ENCODE results near the gene TMEM270. TPM values are rescaled to one million over a fixed set of nuclear protein-coding genes. Genes with fewer than 3 reads are reported as not detected.
"Not testable (repeated sequence)": the region's sequence is repeated elsewhere in the genome, so short reads cannot be mapped to it uniquely, and the experiment has no call there.

TMEM270 gene
- total and polyA plus RNA-seq, 7 donors, result 0.39 TPM; not detected in 6

- H3K27ac ChIP-seq, result peak overlapping the region in 1 of 4 donors; percentile 44
- H3K36me3 ChIP-seq, result no peaks in the 10 kb centered on the region
- H3K4me3 ChIP-seq, result peak overlapping the region in 1 of 4 donors; percentile 22
- WGBS, 2 donors, result 14 to 59% methylated on average over 16 of the region's 16 CpGs
- H3K27me3 ChIP-seq, result peaks cover 0 to 11% (median 0%) of the 10 kb centered on the region in 3 donors
- DNase-seq, result no peak
- intact Hi-C loops (cut with DNase I), result no loop called here
- H3K9me3 ChIP-seq, result no peaks in the 10 kb centered on the region
- TF ChIP-seq EP300 (IDR thresholded peaks at IDR 0.05) (no peak), POLR2A (IDR thresholded peaks at IDR 0.05) (peak in 1 of 2 donors; percentile 62), CTCF (IDR thresholded peaks at IDR 0.05) (no peak), POLR2AphosphoS5 (IDR thresholded peaks at IDR 0.05) (peak in 1 of 4 donors; percentile 36)
- H3K4me1 ChIP-seq, result peaks cover 0 to 13% (median 13%) of the 10 kb centered on the region in 4 donors
Observed at GRCh38 chr7:73831834-73832651, 28.9 kb upstream of the TMEM270 start.

- Histone ChIP-seq H3K36me3 (no peaks in the 10 kb centered on the region), H3K27ac (no peak overlapping the region), H3K9me3 (no peaks in the 10 kb centered on the region), H3K4me1 (peaks cover 0 to 8% (median 7%) of the 10 kb centered on the region in 4 donors), H3K4me3 (no peak overlapping the region), H3K27me3 (peaks cover 0 to 11% (median 0%) of the 10 kb centered on the region in 3 donors)
- intact Hi-C loops (cut with DNase I), result no loop called here
- no peak for DNase-seq
- no peak for TF ChIP-seq EP300 (IDR thresholded peaks at IDR 0.05)
- TF ChIP-seq POLR2AphosphoS5 (IDR thresholded peaks at IDR 0.05), result no peak
- no peak for TF ChIP-seq CTCF (IDR thresholded peaks at IDR 0.05)
- TF ChIP-seq POLR2A (IDR thresholded peaks at IDR 0.05), result no peak
- WGBS, 2 donors, result 13 to 68% methylated on average over 13 of the region's 13 CpGs
Observed at GRCh38 chr7:73832806-73833205, 28.2 kb upstream of the TMEM270 start.

GRCh38 chr7:73833251-73833919 is 27.6 kb upstream of the TMEM270 start:
- intact Hi-C loops (cut with DNase I), result no loop called here
- WGBS, 2 donors, result 18 to 55% methylated on average over 13 of the region's 13 CpGs

GRCh38 chr7:73834626-73835191 is 26.2 kb upstream of the TMEM270 start:
- intact Hi-C loops (cut with DNase I), result no loop called here

More at GRCh38 chr7:73833251-73833919, 27.6 kb upstream of the TMEM270 start:
- Histone ChIP-seq H3K4me3 (no peak overlapping the region), H3K9me3 (no peaks in the 10 kb centered on the region), H3K36me3 (no peaks in the 10 kb centered on the region), H3K27me3 (peaks cover 0 to 11% (median 0%) of the 10 kb centered on the region in 3 donors), H3K4me1 (peaks cover 0 to 2% (median under 1%) of the 10 kb centered on the region in 4 donors), H3K27ac (no peak overlapping the region)
- no peak for TF ChIP-seq EP300 (IDR thresholded peaks at IDR 0.05)
- TF ChIP-seq CTCF (IDR thresholded peaks at IDR 0.05), result no peak
- TF ChIP-seq POLR2AphosphoS5 (IDR thresholded peaks at IDR 0.05), result no peak
- TF ChIP-seq POLR2A (IDR thresholded peaks at IDR 0.05), result peak in 1 of 2 donors; percentile 13
- DNase-seq, result no peak

GRCh38 chr7:73837167-73837566 is 23.8 kb upstream of the TMEM270 start:
- H3K4me1 ChIP-seq, result peaks cover 0 to 11% (median 9%) of the 10 kb centered on the region in 4 donors
- H3K9me3 ChIP-seq; intact Hi-C loops (cut with DNase I); DNase-seq; H3K36me3 ChIP-seq; H3K27ac ChIP-seq; H3K27me3 ChIP-seq; H3K4me3 ChIP-seq: not testable (repeated sequence)

More at GRCh38 chr7:73834626-73835191, 26.2 kb upstream of the TMEM270 start:
- DNase-seq, result no peak
- H3K36me3 ChIP-seq, result no peaks in the 10 kb centered on the region
- TF ChIP-seq EP300 (IDR thresholded peaks at IDR 0.05) (no peak), POLR2A (IDR thresholded peaks at IDR 0.05) (no peak), CTCF (IDR thresholded peaks at IDR 0.05) (no peak), POLR2AphosphoS5 (IDR thresholded peaks at IDR 0.05) (no peak)
- no peak overlapping the region for H3K27ac ChIP-seq
- 81 to 86% methylated on average over 11 of the region's 11 CpGs for WGBS, 2 donors
- H3K4me3 ChIP-seq, result no peak overlapping the region
- peaks cover 0 to 11% (median 0%) of the 10 kb centered on the region in 3 donors for H3K27me3 ChIP-seq
- no peaks in the 10 kb centered on the region for H3K9me3 ChIP-seq
- H3K4me1 ChIP-seq, result no peaks in the 10 kb centered on the region

Measured in sigmoid colon (tissue), 7 donors.